ENCODE results near the gene CDH6.

The CDH6 gene

GRCh38 chr5:31204958-31205357 lies 11.5 kb downstream of the CDH6 start:
- DNase-seq: no peak

- DNase-seq: no peak
These were observed 14.6 kb downstream of the CDH6 start for GRCh38 chr5:31208043-31208442.

DNA sequence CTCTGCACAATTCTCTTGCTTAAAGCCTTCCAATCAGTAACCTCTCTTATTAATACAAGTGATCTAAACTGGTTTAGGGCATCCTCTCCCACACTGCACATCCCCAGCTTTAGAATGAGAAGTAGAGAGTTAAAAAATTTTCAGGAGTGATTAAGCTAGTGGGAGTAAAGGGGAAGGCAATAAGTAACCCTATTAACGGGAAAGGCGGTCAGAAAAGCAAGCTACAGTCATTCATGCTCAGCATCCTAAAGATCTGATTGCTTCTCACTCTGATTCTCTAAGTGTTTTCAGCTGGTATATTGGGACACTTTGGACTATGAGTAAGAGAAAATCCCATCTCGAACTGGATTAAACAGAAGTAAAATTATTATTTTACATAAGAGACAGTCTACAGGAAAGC lies 15.8 kb downstream of the CDH6 start:
- no peak for DNase-seq

DNA sequence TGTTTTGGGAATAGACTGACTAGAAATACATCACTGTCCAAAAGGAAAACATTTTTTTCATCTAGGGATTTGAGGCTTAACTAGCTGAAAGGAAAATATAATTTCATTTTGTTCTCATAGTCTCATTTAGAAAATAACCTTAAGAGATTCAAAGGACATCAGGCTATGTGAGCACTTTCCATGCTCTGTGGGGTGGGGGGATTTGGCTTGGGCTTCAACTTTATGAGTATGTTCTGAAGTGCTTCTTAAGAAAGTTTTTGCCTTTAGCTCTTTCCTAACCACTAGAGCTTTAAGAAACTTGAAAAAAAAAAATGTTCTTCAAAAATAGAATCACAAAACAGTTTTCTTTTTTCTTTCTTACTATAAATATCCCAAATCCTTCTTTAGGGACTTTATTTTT lies 17.6 kb downstream of the CDH6 start:
- DNase-seq: no peak

- DNase-seq: no peak
These were observed 19.8 kb downstream of the CDH6 start for GRCh38 chr5:31213257-31213656.

GRCh38 chr5:31213705-31214121 lies 20.2 kb downstream of the CDH6 start:
- DNase-seq: no peak

GRCh38 chr5:31214229-31214628 lies 20.7 kb downstream of the CDH6 start:
- no peak for DNase-seq

GRCh38 chr5:31215236-31215635 lies 21.8 kb downstream of the CDH6 start:
- DNase-seq: no peak

DNA sequence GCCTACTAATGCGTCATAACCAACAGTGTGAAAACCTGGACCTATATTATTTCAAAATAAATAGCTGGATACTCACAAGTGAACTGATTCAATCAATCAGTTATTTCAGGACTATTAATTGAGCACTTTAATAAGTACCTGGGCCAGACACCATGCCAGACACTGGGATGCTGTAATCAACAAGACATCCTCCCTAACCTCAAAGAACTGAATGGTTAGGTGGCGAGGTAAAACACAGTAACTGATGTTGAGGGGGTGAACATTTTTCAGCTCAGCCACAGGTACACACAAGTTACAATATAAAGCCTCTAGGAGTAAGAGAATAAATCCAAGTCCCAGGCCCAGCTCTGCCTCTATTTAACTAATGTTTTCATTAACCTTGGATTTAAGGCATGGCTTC lies 24.0 kb downstream of the CDH6 start:
- no peak for DNase-seq

DNA sequence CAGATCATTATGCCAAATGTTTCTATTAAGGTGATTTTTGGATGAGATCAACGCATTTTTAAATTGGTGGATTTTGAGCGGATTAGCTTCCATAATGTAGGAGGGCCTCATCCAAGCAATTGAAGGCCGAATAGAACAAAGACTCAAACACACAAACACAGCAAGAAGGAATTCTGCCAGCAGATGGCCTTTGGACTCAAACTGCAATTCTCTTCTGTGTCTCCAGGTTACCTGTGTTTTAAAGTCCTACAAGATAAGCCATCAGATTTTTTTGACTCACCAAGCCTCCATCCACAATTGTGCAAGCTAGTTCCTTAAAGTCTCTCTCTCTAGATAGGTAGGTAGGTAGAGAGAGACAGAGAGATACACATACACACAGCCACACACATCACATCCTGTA lies 25.5 kb downstream of the CDH6 start:
- no peak for DNase-seq

GRCh38 chr5:31221001-31221400 lies 27.5 kb downstream of the CDH6 start:
- DNase-seq: no peak

DNA sequence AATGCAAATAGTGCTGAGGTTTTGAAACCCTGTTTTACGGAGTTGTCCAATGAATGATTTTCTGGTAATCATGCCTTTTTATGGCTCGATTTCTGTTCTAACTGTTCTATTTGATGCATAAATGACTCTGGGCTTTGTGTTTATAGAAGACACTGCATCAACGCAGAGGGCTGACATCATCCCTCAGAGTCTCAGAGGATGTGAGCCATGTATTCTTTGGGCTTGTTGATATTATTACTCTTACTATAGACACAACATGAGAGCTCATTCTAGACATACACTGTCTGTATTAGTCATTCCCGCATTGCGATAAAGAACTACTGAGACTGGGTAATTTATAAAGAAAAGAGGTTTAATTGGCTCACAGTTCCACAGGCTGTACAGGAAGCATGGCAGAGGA lies 31.6 kb downstream of the CDH6 start:
- DNase-seq: no peak

- no peak for DNase-seq
These were observed 32.1 kb downstream of the CDH6 start for GRCh38 chr5:31225613-31226012.

DNA sequence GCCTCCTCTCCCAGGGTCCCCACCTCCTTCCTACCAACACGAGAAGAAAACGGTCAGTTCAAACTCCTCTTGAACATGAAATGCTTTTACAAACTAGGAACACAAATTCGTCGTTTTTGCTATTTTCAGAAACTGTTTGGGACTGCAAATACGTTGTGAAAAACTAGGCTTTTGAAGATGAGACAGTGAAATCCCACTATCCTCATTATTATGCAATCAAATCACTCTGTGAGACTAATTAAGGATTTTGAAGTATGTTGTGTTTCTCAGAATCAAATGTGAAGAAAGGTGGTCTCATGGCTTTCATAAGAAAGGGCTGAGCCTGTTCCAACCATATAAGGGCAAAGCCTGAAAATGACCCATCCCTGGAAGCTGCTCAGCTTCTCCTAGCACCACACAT lies 33.2 kb downstream of the CDH6 start:
- DNase-seq: no peak

- DNase-seq: no peak
These were observed 35.8 kb downstream of the CDH6 start for GRCh38 chr5:31229266-31229665.

- DNase-seq: no peak
These were observed 37.8 kb downstream of the CDH6 start for GRCh38 chr5:31231177-31231838.

DNA sequence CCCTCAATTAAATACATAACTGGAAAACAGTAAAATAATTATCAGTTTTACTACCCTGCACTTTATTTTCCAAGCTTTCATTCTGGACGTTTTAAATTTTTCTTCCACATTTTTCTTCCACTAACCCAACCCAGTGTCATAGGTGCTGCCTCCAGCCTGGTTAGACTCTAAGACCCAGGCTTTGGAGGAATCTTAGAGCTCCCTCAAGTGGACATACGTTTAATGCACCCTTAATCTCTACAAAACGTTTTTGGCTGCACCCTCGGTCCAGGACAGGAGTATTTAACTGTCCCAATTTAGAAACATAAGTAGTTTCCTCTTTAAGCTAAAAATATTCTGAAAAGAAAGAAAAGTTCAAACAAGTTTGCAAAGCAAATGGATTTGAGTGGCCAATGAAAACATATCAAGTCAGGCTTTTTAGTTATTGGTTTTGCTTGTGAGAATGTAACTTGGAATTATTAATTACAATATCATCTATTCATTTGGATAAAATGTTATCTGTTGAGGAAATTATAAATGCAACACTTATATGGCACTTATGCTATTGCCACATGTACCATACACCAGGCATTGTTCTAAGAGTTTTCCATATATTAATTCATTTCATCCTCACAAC lies 38.9 kb downstream of the CDH6 start:
- DNase-seq: peak; percentile 41

GRCh38 chr5:31235381-31235780 lies 41.9 kb downstream of the CDH6 start:
- DNase-seq: no peak

- no peak for DNase-seq
These were observed 42.9 kb downstream of the CDH6 start for GRCh38 chr5:31236339-31236738.

- DNase-seq: no peak
These were observed 43.7 kb downstream of the CDH6 start for GRCh38 chr5:31237174-31237573.

DNA sequence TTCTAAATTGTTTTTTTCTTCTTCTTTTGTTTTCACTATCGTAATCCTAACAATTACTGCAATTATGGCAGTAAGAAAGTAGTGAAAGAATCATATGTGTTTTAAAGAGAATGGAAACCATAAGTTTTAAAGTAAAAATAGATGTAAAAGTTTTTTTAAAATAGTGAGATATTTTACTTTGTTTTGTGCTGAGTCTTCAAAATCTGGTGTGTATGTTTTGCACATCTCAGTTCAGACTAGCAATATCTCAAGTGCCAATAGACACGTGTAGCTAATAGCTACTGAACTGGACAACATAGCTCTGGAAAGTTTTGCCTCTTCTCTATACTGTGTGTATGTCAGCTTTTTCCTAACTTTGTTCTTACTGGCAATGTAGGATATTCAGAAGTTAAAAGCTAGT lies 45.0 kb downstream of the CDH6 start:
- no peak for DNase-seq

- DNase-seq: no peak
These were observed 51.4 kb downstream of the CDH6 start for GRCh38 chr5:31244921-31245320.

DNA sequence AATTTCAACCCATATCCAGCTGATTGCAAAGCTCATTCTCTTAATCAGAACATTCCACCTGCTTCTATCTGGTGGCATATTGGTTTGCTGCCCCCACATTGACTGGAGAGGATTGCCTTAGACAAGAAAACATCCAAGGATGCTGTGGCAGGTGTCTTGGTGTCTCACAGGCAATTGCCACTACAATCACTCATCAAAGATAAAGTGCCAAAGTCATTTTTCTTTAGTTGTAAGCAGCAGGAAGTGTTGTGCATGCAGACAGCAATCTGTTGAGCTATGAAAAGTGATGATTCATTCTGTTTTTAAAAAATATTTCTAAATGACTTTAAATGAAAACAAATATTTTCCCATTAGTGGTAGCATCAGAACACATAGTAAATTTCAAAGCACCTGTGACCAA lies 53.9 kb downstream of the CDH6 start:
- DNase-seq: no peak

GRCh38 chr5:31250201-31250600 lies 56.7 kb downstream of the CDH6 start:
- no peak for DNase-seq

DNA sequence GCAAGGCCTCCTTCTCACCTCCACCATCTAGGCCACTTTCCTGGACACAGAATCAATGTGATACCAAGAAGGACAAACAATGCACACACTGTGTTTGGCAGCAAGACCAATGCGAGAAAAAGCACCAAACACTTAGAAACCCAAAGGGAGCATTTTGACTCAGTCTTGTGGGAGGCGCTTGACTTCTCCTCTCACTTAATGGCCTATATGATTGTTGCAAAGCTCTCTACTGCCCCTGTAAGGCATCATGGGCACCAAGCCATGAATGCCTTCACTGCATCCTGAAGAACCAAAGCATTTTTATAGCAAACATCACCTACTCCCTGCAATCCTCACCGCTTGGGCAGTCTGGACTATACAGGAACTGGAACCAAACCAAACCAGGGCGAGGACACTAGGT lies 57.5 kb downstream of the CDH6 start:
- DNase-seq: no peak
